Stimulated activated CD8-positive, alpha-beta memory T cell treated with anti-CD3 and anti-CD28 coated beads, Interleukin-15, amount 100 ng/mL, for 48 hours (primary cell): ENCODE measurements around the gene RANBP10.

Source experiments
- DNase-seq, 2 donors: peaks; one replicate each; pipeline ENCODE4 v3.0.0-alpha.2; 2020; ENCODE audit warnings: low read depth in 2 of 2

RANBP10 gene

GRCh38 chr16:67748834-67749233 is 57.5 kb downstream of the RANBP10 start:
- DNase-seq: no peak

GRCh38 chr16:67746846-67747245 is 59.5 kb downstream of the RANBP10 start:
- DNase-seq: no peak

GRCh38 chr16:67741118-67741517 is 65.2 kb downstream of the RANBP10 start:
- no peak for DNase-seq

- DNase-seq: no peak
Measured at GRCh38 chr16:67740391-67740790, 66.0 kb downstream of the RANBP10 start.

- DNase-seq: no peak
Measured at GRCh38 chr16:67736858-67737257, 69.5 kb downstream of the RANBP10 start.

GRCh38 chr16:67734731-67735201 is 71.6 kb downstream of the RANBP10 start:
- DNase-seq: no peak

- no peak for DNase-seq
Measured at GRCh38 chr16:67733734-67734470, 72.5 kb downstream of the RANBP10 start.

- no peak for DNase-seq
Measured at GRCh38 chr16:67731753-67732095, 74.6 kb downstream of the RANBP10 start.

- no peak for DNase-seq
Measured at GRCh38 chr16:67731071-67731752, 75.1 kb downstream of the RANBP10 start.

- no peak for DNase-seq
Measured at GRCh38 chr16:67730326-67730725, 76.0 kb downstream of the RANBP10 start.

GRCh38 chr16:67729636-67730248 is 76.6 kb downstream of the RANBP10 start:
- no peak for DNase-seq

GRCh38 chr16:67727521-67728485 is 78.6 kb downstream of the RANBP10 start:
- no peak for DNase-seq

GRCh38 chr16:67726106-67727034 is 80.0 kb downstream of the RANBP10 start:
- DNase-seq: no peak

GRCh38 chr16:67723911-67724305 is 82.5 kb downstream of the RANBP10 start:
- DNase-seq: no peak

GRCh38 chr16:67723151-67723910 is 83.0 kb downstream of the RANBP10 start:
- no peak for DNase-seq

GRCh38 chr16:67720236-67720635 is 86.1 kb downstream of the RANBP10 start:
- DNase-seq: no peak

GRCh38 chr16:67719778-67720144 is 86.6 kb downstream of the RANBP10 start:
- no peak for DNase-seq

- peak; percentile 92 to 96 for DNase-seq
Measured at GRCh38 chr16:67719048-67719777, 87.1 kb downstream of the RANBP10 start, which contains the start of gene GFOD2. TSS of gene GFOD2 (minus strand) at chr16:67719316. CDS start at chr16:67685715, 33,601 bp downstream.

GRCh38 chr16:67718668-67719047 is 87.7 kb downstream of the RANBP10 start:
- DNase-seq: no peak
